ELR (cell line): ENCODE measurements around the gene EPB41L4A.

Source experiments
- DNase-seq: peaks from one replicate; pipeline ENCODE4 v3.0.0-alpha.2; 2015; ENCODE audit warnings: low read depth

Gene EPB41L4A

GRCh38 chr5:112310746-112311145 is 108.3 kb downstream of the EPB41L4A start:
- DNase-seq = no peak

GRCh38 chr5:112308608-112309007 is 110.5 kb downstream of the EPB41L4A start:
- DNase-seq = no peak

GRCh38 chr5:112306956-112307355 is 112.1 kb downstream of the EPB41L4A start:
- no peak for DNase-seq

- DNase-seq = no peak
Observed at GRCh38 chr5:112304743-112305142, 114.3 kb downstream of the EPB41L4A start.

- no peak for DNase-seq
Observed at GRCh38 chr5:112303685-112304084, 115.4 kb downstream of the EPB41L4A start.

- no peak for DNase-seq
Observed at GRCh38 chr5:112294126-112294525, 125.0 kb downstream of the EPB41L4A start.

GRCh38 chr5:112293587-112293986 is 125.5 kb downstream of the EPB41L4A start:
- DNase-seq = no peak

GRCh38 chr5:112290691-112291090 is 128.4 kb downstream of the EPB41L4A start:
- no peak for DNase-seq

- no peak for DNase-seq
Observed at GRCh38 chr5:112289465-112289864, 129.6 kb downstream of the EPB41L4A start.

- no peak for DNase-seq
Observed at GRCh38 chr5:112283943-112284929, 134.8 kb downstream of the EPB41L4A start.

GRCh38 chr5:112283034-112283582 is 136.0 kb downstream of the EPB41L4A start:
- no peak for DNase-seq

GRCh38 chr5:112279082-112279481 is 140.0 kb downstream of the EPB41L4A start:
- no peak for DNase-seq

- DNase-seq = no peak
Observed at GRCh38 chr5:112276991-112277390, 142.1 kb downstream of the EPB41L4A start.

GRCh38 chr5:112275671-112276070 is 143.4 kb downstream of the EPB41L4A start:
- DNase-seq = no peak

- DNase-seq = no peak
Observed at GRCh38 chr5:112270299-112271293, 148.5 kb downstream of the EPB41L4A start.

- DNase-seq = no peak
Observed at GRCh38 chr5:112267231-112267630, 151.8 kb downstream of the EPB41L4A start.

- DNase-seq = no peak
Observed at GRCh38 chr5:112264666-112265065, 154.4 kb downstream of the EPB41L4A start.

- no peak for DNase-seq
Observed at GRCh38 chr5:112264151-112264550, 154.9 kb downstream of the EPB41L4A start.

GRCh38 chr5:112263469-112263868 is 155.6 kb downstream of the EPB41L4A start:
- DNase-seq = no peak

GRCh38 chr5:112258571-112258970 is 160.5 kb downstream of the EPB41L4A start:
- no peak for DNase-seq

GRCh38 chr5:112257976-112258375 is 161.1 kb downstream of the EPB41L4A start:
- no peak for DNase-seq

GRCh38 chr5:112257005-112257404 is 162.1 kb downstream of the EPB41L4A start:
- DNase-seq = no peak
